Adrenal gland (tissue), 12 donors: Measurements from ENCODE around the gene NUP210L. TPM values are rescaled to one million over a fixed set of nuclear protein-coding genes. Genes with fewer than 3 reads are reported as not detected.

Source experiments
- DNase-seq, 7 donors: peaks; one replicate each; pipeline ENCODE4 v3.0.0-alpha.2; 2019 to 2020
- H3K27ac ChIP-seq, 5 donors: fragments of 200-600 bp; sonication (generic) in 4 of 5; 1 replicate in 3 of 5; 2 replicates in 2 of 5; pipeline versions ENCODE4 v1.5.1 to v1.8.0; 2016 to 2020; ENCODE audit warnings: mild to moderate bottlenecking in 1 of 5
- H3K27me3 ChIP-seq: fragments of 200-600 bp; 2 replicates; pipeline ENCODE4 v1.8.0; 2021
- H3K36me3 ChIP-seq, 2 donors: fragments of 200-600 bp; replicated peaks in 1 of 2; 1 replicate in 1 of 2; 2 replicates in 1 of 2; pipeline versions ENCODE4 v1.5.1 to v1.8.0; 2018 to 2022
- H3K4me1 ChIP-seq, 2 donors: fragments of 200-600 bp; replicated peaks in 1 of 2; 1 replicate in 1 of 2; 2 replicates in 1 of 2; pipeline versions ENCODE4 v1.5.1 to v1.8.0; 2018 to 2021
- H3K4me3 ChIP-seq, 4 donors: fragments of 200-600 bp; sonication (generic) in 3 of 4; one replicate each; pipeline ENCODE4 v1.5.1; 2016 to 2018
- H3K9me3 ChIP-seq, 3 donors: fragments of 200-600 bp; sonication (generic) in 1 of 3; replicated peaks in 1 of 3; 1 replicate in 2 of 3; 2 replicates in 1 of 3; pipeline versions ENCODE4 v1.5.1 to v1.8.0; 2016 to 2021
- CTCF ChIP-seq, 6 experiments: fragments of 450-650 bp in 4 of 6; fragments of 200-600 bp in 2 of 6; sonication (generic) in 1 of 6; IDR thresholded peaks; 1 replicate in 5 of 6; 2 replicates in 1 of 6; pipeline versions ENCODE4 v1.5.1 to v1.8.0; 2016 to 2021; ENCODE audit warnings: antibody characterized with exemption in 6 of 6, mild to moderate bottlenecking in 2 of 6, moderate library complexity in 1 of 6
- POLR2A ChIP-seq, 2 donors: fragments of 450-650 bp; IDR thresholded peaks; one replicate each; pipeline ENCODE4 v1.6.1; 2017; ENCODE audit warnings: antibody characterized with exemption in 2 of 2, mild to moderate bottlenecking in 2 of 2, moderate library complexity in 1 of 2
- WGBS, 4 donors: extraction: QIAGEN DNeasy Blood & Tissue Kit in 2 of 4; methylation state at CpG; one replicate each; pipeline versions ENCODE4 v1.1.5 to v1.1.7; 2013 to 2017; 5-methylcytosine and 5-hydroxymethylcytosine counted together
- intact Hi-C, 2 donors: fragments of 100-400 bp; cut with DNase I; formaldehyde crosslinking; loops; one replicate each; pipeline versions ENCODE4 v1.14.1 to v1.15.0; 2022 to 2023
- polyA plus RNA-seq, 3 donors: library from polyadenylated mRNA; stranded (reverse); fragments of 200-250 nt in 2 of 3; fragments of 350-450 nt in 1 of 3; fragmentation: Illumina TruSeq in 1 of 3; extraction: RNeasy Lipid Tissue Mini Kit (QIAGEN cat#74804) in 1 of 3; gene quantifications; one replicate each; pipeline ENCODE4 v1.2.3, GENCODE V29; 2013 to 2014
- total RNA-seq, 9 donors: library from RNA; depleted of rRNA in 4 of 9; stranded (reverse); fragments of >200 nt in 4 of 9; fragments of 120-200 nt in 1 of 9; fragmentation: NEBNext Ultra II Directional in 1 of 9; extraction: Animal tissue kit (Norgen Biotek cat#: 25700) in 1 of 9; gene quantifications; one replicate each; pipeline versions ENCODE4 v1.1.0 to v1.2.4, GENCODE V29; 2013 to 2023
- donor health status: healthy with polysubstance abuse.
- donor health status: Bipolar disorder and iron deficiency.
- donor health status: DM: yes; HTN: yes; CAD: no.
- donor health status: DM: no; HTN: no; CAD: no.
- donor health status: DM: no; HTN: no; CAD: no.
- donor health status: DM: yes; HTN: yes; CAD: no.

NUP210L gene
- total and polyA plus RNA-seq, 12 donors, result 0.03 to 0.07 (median 0.06) TPM; not detected in 7

GRCh38 chr1:153987621-153988020, 167.3 kb downstream of the NUP210L start:
- H3K27ac ChIP-seq, result peak overlapping the region in 1 of 5 donors; percentile 89
- no peak for DNase-seq
- TF ChIP-seq POLR2A (IDR thresholded peaks at IDR 0.05) (no peak), CTCF (IDR thresholded peaks at IDR 0.05) (no peak)
- no peaks in the 10 kb centered on the region for H3K27me3 ChIP-seq
- no peak overlapping the region for H3K4me3 ChIP-seq
- 83 to 89% (median 87%) methylated on average over 8 of the region's 8 CpGs for WGBS, 4 donors
- H3K9me3 ChIP-seq, result no peaks in the 10 kb centered on the region
- intact Hi-C loops, result loop anchor here (5.0 to 10.0 kb wide), 2 partner anchors 190 to 303 kb away; no protein-coding TSS in a partner anchor
- peaks cover 0 to 18% of the 10 kb centered on the region in 2 donors for H3K36me3 ChIP-seq
- H3K4me1 ChIP-seq, result peaks cover 25 to 43% of the 10 kb centered on the region in 2 donors

GRCh38 chr1:153985941-153986761, 168.7 kb downstream of the NUP210L start, which contains the start of gene RAB13:
TSS of gene RAB13 (minus strand) at chr1:153986339. CDS start at chr1:153986236, 103 bp downstream.
- H3K27me3 ChIP-seq, result no peaks in the 10 kb centered on the region
- H3K9me3 ChIP-seq, result no peaks in the 10 kb centered on the region
- intact Hi-C loops, result loop anchor here (5.0 to 10.0 kb wide), 2 partner anchors 189 to 301 kb away; no protein-coding TSS in a partner anchor
- WGBS, 4 donors, result 0 to 6% (median 1%) methylated on average over 13 to 31 of the region's 32 CpGs
- peak in 1 of 2 donors; percentile 60 for TF ChIP-seq POLR2A (IDR thresholded peaks at IDR 0.05)
- no peak for TF ChIP-seq CTCF (IDR thresholded peaks at IDR 0.05)
- peaks cover 0 to 11% of the 10 kb centered on the region in 2 donors for H3K36me3 ChIP-seq
- H3K4me1 ChIP-seq, result peaks cover 15 to 29% of the 10 kb centered on the region in 2 donors
- peak within 1 kb of the TSS in 3 of 4 donors; percentile 53 to 84 (median 70) for H3K4me3 ChIP-seq
- H3K27ac ChIP-seq, result peak within 1 kb of the TSS; percentile 67 to 90 (median 88)
- peak; percentile 87 to 92 (median 89) for DNase-seq

GRCh38 chr1:153985341-153985912, 169.4 kb downstream of the NUP210L start:
- intact Hi-C loops, result loop anchor here (5.0 to 10.0 kb wide), 2 partner anchors 188 to 301 kb away; no protein-coding TSS in a partner anchor
- Histone ChIP-seq H3K9me3 (no peaks in the 10 kb centered on the region), H3K4me3 (peak overlapping the region in 3 of 4 donors; percentile 53 to 84 (median 70)), H3K27me3 (no peaks in the 10 kb centered on the region), H3K36me3 (peaks cover 0 to 11% of the 10 kb centered on the region in 2 donors), H3K27ac (peak overlapping the region; percentile 23 to 90 (median 88)), H3K4me1 (peaks cover 15 to 28% of the 10 kb centered on the region in 2 donors)
- TF ChIP-seq CTCF (IDR thresholded peaks at IDR 0.05) (no peak), POLR2A (IDR thresholded peaks at IDR 0.05) (no peak)
- WGBS, 4 donors, result 10 to 15% (median 12%) methylated on average over 7 of the region's 7 CpGs
- peak in 3 of 7 donors; percentile 37 to 54 (median 51) for DNase-seq
